Measurements from ENCODE around the gene CNTNAP2.

Gene CNTNAP2

DNA sequence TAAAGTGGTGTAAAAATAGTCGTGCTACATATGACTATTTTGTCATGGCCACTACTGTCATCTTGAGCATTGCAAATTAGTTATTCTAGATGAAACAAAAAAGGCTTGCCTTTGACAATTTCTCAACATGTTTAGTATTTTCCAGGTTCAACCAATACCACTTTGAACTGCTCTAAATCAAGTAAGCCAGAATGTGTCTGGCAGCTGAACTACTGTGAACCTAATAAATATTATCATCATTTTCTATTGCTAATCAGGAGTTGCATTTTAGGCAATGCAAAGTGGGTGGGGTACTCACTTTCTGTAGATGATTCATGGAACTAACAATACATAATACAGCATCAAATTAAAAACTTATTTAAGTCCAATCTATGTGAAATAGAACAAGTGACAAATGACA, 877.2 kb downstream of the CNTNAP2 start:
- H3K4me3 ChIP-seq = no peak overlapping the region
- H3K27ac ChIP-seq = no peak overlapping the region
- TF ChIP-seq, protein P1, sequence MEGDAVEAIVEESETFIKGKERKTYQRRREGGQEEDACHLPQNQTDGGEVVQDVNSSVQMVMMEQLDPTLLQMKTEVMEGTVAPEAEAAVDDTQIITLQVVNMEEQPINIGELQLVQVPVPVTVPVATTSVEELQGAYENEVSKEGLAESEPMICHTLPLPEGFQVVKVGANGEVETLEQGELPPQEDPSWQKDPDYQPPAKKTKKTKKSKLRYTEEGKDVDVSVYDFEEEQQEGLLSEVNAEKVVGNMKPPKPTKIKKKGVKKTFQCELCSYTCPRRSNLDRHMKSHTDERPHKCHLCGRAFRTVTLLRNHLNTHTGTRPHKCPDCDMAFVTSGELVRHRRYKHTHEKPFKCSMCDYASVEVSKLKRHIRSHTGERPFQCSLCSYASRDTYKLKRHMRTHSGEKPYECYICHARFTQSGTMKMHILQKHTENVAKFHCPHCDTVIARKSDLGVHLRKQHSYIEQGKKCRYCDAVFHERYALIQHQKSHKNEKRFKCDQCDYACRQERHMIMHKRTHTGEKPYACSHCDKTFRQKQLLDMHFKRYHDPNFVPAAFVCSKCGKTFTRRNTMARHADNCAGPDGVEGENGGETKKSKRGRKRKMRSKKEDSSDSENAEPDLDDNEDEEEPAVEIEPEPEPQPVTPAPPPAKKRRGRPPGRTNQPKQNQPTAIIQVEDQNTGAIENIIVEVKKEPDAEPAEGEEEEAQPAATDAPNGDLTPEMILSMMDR (IDR thresholded peaks at IDR 0.05) = no peak
- no peak for DNase-seq (ENCODE audit: low spot score)

DNA sequence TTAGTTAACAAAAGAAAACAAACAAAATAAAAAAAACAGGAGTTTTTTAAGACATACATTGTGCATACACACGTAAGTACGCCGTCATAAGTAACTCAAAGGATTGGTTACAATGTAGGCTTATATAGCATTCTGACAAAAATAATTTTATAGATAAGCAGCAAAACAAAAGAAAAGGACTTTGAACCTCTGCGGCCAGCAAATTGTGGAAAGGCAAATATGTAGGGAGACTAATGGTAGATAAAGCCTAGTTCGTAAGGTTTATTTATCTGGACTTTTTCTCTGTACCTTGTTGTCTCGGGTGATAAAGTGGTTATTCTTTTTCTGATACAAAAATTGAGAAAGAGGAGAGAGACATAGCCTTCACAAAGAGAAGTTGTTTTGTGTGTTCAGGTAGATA, 891.9 kb downstream of the CNTNAP2 start:
- TF ChIP-seq, protein P1 (IDR thresholded peaks at IDR 0.05) = no peak
- H3K4me3 ChIP-seq = no peak overlapping the region
- no peak for DNase-seq (ENCODE audit: low spot score)
- H3K27ac ChIP-seq = no peak overlapping the region

DNA sequence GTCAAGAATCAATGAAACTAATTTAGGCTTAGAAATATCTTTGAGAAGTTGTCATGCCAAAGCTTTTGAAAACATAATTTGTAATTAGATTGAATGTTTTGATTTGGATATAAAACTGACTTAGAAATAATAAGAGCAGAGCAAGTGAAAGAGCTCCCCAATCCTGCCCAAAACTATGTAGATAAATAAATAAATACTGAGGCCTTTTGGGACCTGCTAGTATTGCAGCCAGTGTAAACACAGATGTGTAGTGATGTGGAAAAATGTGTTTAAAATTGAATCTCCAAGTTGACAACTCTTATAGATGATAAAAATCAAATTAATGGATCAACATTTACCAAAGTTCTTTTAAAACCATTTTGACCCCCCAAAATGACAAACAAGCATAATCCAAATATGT, 896.1 kb downstream of the CNTNAP2 start:
- Histone ChIP-seq H3K27ac (no peak overlapping the region), H3K4me3 (no peak overlapping the region)
- no peak for DNase-seq (ENCODE audit: low spot score)
- TF ChIP-seq, protein P1 (IDR thresholded peaks at IDR 0.05) = no peak

DNA sequence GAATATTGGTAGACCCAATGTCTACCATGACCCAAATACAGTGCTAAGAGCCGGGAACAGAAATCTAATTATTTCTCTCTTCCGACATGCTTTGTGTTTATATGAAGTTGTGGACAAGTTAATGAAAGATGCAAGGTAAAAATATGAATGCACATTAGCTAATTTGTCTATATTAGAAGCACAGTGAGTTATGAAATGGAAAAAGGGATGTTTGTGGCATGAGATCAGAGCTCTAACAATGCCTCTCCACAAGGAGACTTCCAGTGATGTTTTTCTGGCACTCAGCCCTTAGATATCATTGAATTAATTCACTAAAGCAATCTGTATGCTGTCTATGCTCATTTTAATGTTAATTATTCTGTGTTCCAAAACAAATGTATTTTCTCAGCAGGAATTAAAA, 897.2 kb downstream of the CNTNAP2 start:
- no peak overlapping the region for H3K4me3 ChIP-seq
- TF ChIP-seq, protein P1 (IDR thresholded peaks at IDR 0.05) = no peak
- H3K27ac ChIP-seq = no peak overlapping the region
- no peak for DNase-seq (ENCODE audit: low spot score)

DNA sequence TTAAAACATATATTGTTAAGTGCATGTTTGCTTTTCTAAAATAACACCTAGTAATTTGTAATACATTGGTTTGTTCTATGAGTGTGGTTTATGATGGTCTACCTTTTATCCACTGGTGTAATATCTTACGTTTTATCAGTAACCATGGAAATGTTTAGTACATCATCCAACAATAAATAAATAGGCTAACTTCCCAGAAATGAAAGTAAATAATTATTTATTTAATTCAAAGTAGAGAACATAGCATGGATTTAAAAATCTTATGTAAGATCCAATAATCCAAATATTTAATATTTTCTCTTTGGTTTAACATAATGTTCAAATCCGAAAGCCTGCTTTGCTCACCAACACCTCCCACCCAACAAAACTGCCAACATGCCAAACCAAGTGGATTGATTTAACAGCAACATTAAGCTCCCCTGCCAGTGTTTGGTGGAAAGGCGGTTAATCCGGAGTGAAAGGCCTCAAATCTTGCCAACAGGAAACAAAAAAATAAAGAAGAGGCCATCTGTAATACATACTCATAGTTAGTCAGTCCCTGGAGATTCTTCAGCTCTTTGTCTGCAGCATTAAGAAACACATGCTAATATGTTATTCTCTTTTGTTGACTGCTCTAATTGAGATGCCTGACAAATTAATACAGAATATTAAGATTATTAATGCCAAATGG, 897.8 kb downstream of the CNTNAP2 start:
- no peak for DNase-seq (ENCODE audit: low spot score)
- Histone ChIP-seq H3K27ac (no peak overlapping the region), H3K4me3 (no peak overlapping the region)
- TF ChIP-seq, protein P1 (IDR thresholded peaks at IDR 0.05) = no peak

DNA sequence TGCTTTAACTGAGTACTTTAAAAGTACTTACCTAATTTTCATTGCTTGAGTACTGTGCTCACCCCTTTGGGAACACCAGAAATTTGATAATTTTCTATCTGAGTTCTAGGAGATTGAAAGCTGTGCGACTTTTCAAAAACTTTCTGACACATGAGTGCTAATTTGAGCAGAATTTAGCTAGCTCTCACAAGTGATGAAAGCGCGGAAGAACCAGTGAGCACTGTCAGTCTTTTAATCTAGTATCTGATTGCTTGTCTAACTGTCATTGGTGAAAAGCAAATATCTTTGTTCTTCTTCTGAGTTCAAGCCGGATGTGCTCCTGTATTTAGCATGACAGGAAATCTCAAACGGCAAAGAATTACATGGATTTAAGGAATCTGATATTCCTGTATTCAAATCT, 899.4 kb downstream of the CNTNAP2 start:
- Histone ChIP-seq H3K27ac (no peak overlapping the region), H3K4me3 (no peak overlapping the region)
- no peak for DNase-seq (ENCODE audit: low spot score)
- TF ChIP-seq, protein P1 (IDR thresholded peaks at IDR 0.05) = no peak

DNA sequence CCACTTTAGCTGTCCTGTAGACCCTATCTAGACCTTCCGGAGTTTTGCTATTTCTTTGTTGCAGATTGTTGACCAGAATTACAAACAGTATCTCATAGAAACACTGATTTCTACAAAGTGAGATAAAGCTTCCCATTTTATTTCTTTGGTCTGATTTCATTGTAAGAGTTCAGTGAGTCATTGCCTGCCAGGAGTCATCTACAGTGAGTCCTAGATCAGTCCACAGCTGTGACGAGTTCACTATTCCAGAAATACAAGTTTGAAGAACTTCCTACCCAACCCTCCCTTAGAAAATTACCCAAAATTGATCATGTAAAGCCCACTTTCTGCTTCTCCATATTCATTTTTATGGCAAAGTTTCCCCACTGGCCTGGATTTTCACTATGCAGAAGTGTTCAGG, 905.5 kb downstream of the CNTNAP2 start:
- no peak overlapping the region for H3K4me3 ChIP-seq
- DNase-seq (ENCODE audit: low spot score) = no peak
- no peak overlapping the region for H3K27ac ChIP-seq
- TF ChIP-seq, protein P1 (IDR thresholded peaks at IDR 0.05) = no peak

All from coronary artery (tissue), 2 donors.